Smooth muscle cell (in vitro differentiated cells): ENCODE measurements around the gene CAMK2B. TPM values are rescaled to one million over a fixed set of nuclear protein-coding genes. Genes with fewer than 3 reads are reported as not detected.

Experiments
- DNase-seq: peaks from one replicate; lab custom pipeline; 2025; ENCODE audit not compliant: unreplicated experiment; lab: John Stamatoyannopoulos, UW
- H2AFZ ChIP-seq: fragments of 200-600 bp; sonication (generic); 2 replicates; pipeline ENCODE4 v1.6.0; 2016; ENCODE audit warnings: antibody characterized with exemption, low read depth, mild to moderate bottlenecking
- H3F3A ChIP-seq: fragments of 200-600 bp; sonication (generic); 2 replicates; pipeline ENCODE4 v1.6.0; 2017; ENCODE audit warnings: antibody characterized with exemption, low read depth
- H3K27ac ChIP-seq: fragments of 200-600 bp; sonication (generic); 2 replicates; pipeline ENCODE4 v1.5.1; 2016; ENCODE audit warnings: low read depth, mild to moderate bottlenecking
- H3K27me3 ChIP-seq: fragments of 200-600 bp; sonication (generic); 2 replicates; pipeline ENCODE4 v1.6.1; 2016; ENCODE audit warnings: low read depth, mild to moderate bottlenecking
- H3K36me3 ChIP-seq: fragments of 200-600 bp; sonication (generic); 2 replicates; pipeline ENCODE4 v1.5.1; 2016; ENCODE audit warnings: low read depth
- H3K4me1 ChIP-seq: fragments of 200-600 bp; sonication (generic); 2 replicates; pipeline ENCODE4 v1.5.1; 2016; ENCODE audit warnings: low read depth
- H3K4me2 ChIP-seq: fragments of 200-600 bp; sonication (generic); 2 replicates; pipeline ENCODE4 v1.6.0; 2016; ENCODE audit warnings: mild to moderate bottlenecking
- H3K4me3 ChIP-seq: fragments of 200-600 bp; sonication (generic); 2 replicates; pipeline ENCODE4 v1.5.1; 2016; ENCODE audit warnings: mild to moderate bottlenecking
- H3K79me2 ChIP-seq: fragments of 200-600 bp; sonication (generic); 2 replicates; pipeline ENCODE4 v1.6.0; 2016; ENCODE audit warnings: low read depth, mild to moderate bottlenecking
- H3K9ac ChIP-seq: fragments of 200-600 bp; sonication (generic); 2 replicates; pipeline ENCODE4 v1.6.0; 2016; ENCODE audit warnings: low read depth
- H3K9me3 ChIP-seq: fragments of 200-600 bp; sonication (generic); replicated peaks from 2 replicates; pipeline ENCODE4 v1.5.1; 2016; ENCODE audit warnings: low read depth
- H4K20me1 ChIP-seq: fragments of 200-600 bp; sonication (generic); 2 replicates; pipeline ENCODE4 v1.6.0; 2016; ENCODE audit warnings: low read depth
- WGBS: methylation state at CpG from one replicate; pipeline ENCODE4 v1.1.7; 2016; ENCODE audit warnings: low lambda C conversion rate; 5-methylcytosine and 5-hydroxymethylcytosine counted together
- polyA plus RNA-seq: library from polyadenylated mRNA; unstranded; fragments of >200 nt; fragmentation: Nextera tagmentation; extraction: Ambion mirVana; gene quantifications from 2 replicates; pipeline ENCODE4 v1.2.1, GENCODE V29; 2016
- total RNA-seq: library from RNA; depleted of rRNA; stranded (reverse); fragments of >200 nt; gene quantifications from 2 replicates; pipeline ENCODE4 v1.2.3, GENCODE V29; 2014
- TF ChIP-seq, protein P1 (sequence below): fragments of 200-600 bp; sonication (generic); IDR thresholded peaks from 2 replicates; pipeline ENCODE4 v1.5.1; 2017; ENCODE audit warnings: borderline replicate concordance, mild to moderate bottlenecking, antibody characterized with exemption; ENCODE audit not compliant: insufficient read depth, poor library complexity, severe bottlenecking

The CAMK2B gene
- total and polyA plus RNA-seq, 2 experiments from 2014 or later = not detected

GRCh38 chr7:44221231-44221791 is 104.1 kb downstream of the CAMK2B start:
- 65% methylated on average over 30 of the region's 30 CpGs for WGBS
- Histone ChIP-seq H3K4me1 (peaks cover 9% of the 10 kb centered on the region), H3K9ac (no peak overlapping the region), H3K79me2 (no peaks in the 10 kb centered on the region), H4K20me1 (no peaks in the 10 kb centered on the region), H3K36me3 (no peaks in the 10 kb centered on the region), H3K27me3 (no peaks in the 10 kb centered on the region), H3K4me2 (no peak overlapping the region), H3F3A (no peaks in the 10 kb centered on the region), H3K4me3 (no peak overlapping the region), H3K9me3 (no peaks in the 10 kb centered on the region), H2AFZ (no peak overlapping the region), H3K27ac (no peak overlapping the region)
- TF ChIP-seq, protein P1, sequence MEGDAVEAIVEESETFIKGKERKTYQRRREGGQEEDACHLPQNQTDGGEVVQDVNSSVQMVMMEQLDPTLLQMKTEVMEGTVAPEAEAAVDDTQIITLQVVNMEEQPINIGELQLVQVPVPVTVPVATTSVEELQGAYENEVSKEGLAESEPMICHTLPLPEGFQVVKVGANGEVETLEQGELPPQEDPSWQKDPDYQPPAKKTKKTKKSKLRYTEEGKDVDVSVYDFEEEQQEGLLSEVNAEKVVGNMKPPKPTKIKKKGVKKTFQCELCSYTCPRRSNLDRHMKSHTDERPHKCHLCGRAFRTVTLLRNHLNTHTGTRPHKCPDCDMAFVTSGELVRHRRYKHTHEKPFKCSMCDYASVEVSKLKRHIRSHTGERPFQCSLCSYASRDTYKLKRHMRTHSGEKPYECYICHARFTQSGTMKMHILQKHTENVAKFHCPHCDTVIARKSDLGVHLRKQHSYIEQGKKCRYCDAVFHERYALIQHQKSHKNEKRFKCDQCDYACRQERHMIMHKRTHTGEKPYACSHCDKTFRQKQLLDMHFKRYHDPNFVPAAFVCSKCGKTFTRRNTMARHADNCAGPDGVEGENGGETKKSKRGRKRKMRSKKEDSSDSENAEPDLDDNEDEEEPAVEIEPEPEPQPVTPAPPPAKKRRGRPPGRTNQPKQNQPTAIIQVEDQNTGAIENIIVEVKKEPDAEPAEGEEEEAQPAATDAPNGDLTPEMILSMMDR = no peak
- DNase-seq = no peak

DNA sequence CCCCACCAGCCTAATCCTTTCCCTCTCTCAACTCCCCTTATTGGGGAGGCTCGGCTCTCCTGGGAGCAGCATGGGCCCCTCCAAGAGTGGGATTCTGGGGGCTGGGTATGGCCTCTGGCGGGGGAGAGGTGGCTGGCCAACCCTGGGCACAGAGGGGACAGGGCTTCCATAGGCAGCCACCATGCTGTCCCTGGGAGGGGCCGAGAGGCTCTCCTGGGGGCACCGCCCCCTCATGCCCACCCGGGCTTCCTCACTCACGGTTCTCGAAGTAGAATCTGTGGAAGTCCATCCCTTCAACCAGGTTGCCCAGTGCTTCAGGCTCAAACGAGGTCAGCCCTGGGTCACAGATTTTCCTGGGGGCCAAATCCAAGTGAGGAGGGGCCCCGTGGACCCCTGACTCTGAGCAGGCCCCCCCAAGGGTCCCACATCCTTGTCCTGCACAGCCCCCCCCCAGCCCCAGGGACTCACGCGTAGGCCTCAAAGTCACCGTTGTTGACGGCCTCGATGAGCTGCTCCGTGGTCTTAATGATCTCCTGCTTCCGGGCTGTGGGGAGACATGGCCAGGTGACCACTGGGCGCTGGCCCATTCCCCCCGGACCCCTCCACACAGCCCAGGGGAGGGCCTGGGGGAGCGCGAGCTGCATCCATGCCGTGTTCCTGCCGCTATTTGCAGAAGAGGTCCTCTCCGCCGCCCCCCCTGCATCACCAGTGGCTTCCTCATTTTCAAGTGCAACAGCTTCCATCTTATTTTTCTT is 104.9 kb downstream of the CAMK2B start:
- no peaks in the 10 kb centered on the region for H3F3A ChIP-seq
- TF ChIP-seq, protein P1 = no peak
- H3K4me3 ChIP-seq = no peak overlapping the region
- no peak for DNase-seq
- H3K9me3 ChIP-seq = no peaks in the 10 kb centered on the region
- no peaks in the 10 kb centered on the region for H3K36me3 ChIP-seq
- H4K20me1 ChIP-seq = no peaks in the 10 kb centered on the region
- H3K79me2 ChIP-seq = no peaks in the 10 kb centered on the region
- WGBS = 91% methylated on average over 20 of the region's 24 CpGs
- H3K27ac ChIP-seq = no peak overlapping the region
- H3K4me2 ChIP-seq = no peak overlapping the region
- H2AFZ ChIP-seq = no peak overlapping the region
- no peak overlapping the region for H3K9ac ChIP-seq
- no peaks in the 10 kb centered on the region for H3K27me3 ChIP-seq
- peaks cover 9% of the 10 kb centered on the region for H3K4me1 ChIP-seq

- Histone ChIP-seq H3K9ac (no peak overlapping the region), H3K79me2 (no peaks in the 10 kb centered on the region), H3K27ac (no peak overlapping the region), H3F3A (no peaks in the 10 kb centered on the region), H2AFZ (no peak overlapping the region), H3K4me2 (no peak overlapping the region), H3K36me3 (no peaks in the 10 kb centered on the region), H3K9me3 (no peaks in the 10 kb centered on the region), H3K4me3 (no peak overlapping the region), H4K20me1 (no peaks in the 10 kb centered on the region), H3K4me1 (peaks cover 9% of the 10 kb centered on the region), H3K27me3 (no peaks in the 10 kb centered on the region)
- 90% methylated on average over 26 of the region's 26 CpGs for WGBS
- DNase-seq = no peak
- TF ChIP-seq, protein P1 = no peak
Measured at GRCh38 chr7:44220046-44220357, 105.4 kb downstream of the CAMK2B start.

DNA sequence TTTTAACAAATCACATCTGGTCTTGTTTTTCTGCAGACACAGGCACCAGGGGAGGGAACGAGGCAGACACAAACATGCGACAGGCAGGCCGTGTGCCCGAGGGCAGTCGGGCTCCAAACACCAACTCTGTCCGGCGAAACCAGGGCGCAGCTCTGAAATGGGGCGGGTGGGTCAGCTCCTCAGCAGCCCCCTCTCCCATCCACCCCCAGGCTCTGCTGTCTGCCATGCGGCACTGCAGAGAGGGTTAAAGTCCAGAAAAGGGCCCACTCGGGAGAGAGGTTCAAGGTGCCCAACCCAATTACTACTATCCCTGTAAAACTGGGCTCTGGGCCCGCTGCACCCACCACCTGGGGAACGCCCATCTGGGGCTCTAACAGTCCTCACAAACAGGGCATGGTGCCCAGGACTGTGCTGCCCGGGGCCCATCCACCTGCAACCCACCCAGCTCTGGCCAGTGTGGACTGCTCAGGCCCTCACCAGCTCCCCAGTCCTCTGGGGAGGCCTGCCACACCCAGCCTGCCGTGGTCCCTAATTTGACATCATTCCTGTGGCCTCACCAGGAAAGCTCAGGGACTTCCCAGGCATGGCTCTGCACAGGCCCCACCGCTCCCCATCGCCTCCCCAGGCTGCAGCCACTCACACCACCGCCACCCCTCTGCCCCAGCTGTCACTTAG is 105.9 kb downstream of the CAMK2B start:
- Histone ChIP-seq H3K9me3 (no peaks in the 10 kb centered on the region), H3K27me3 (no peaks in the 10 kb centered on the region), H3F3A (no peaks in the 10 kb centered on the region), H3K27ac (no peak overlapping the region), H3K9ac (no peak overlapping the region), H2AFZ (no peak overlapping the region), H3K4me2 (no peak overlapping the region), H3K36me3 (no peaks in the 10 kb centered on the region), H3K4me1 (peaks cover 9% of the 10 kb centered on the region), H3K79me2 (no peaks in the 10 kb centered on the region), H4K20me1 (no peaks in the 10 kb centered on the region), H3K4me3 (no peak overlapping the region)
- TF ChIP-seq, protein P1 = no peak
- 97% methylated on average over 18 of the region's 18 CpGs for WGBS
- DNase-seq = no peak
